Ureter (tissue), 1 donor: ENCODE results near the gene ZFHX2. TPM values are rescaled to one million over a fixed set of nuclear protein-coding genes. Genes with fewer than 3 reads are reported as not detected.

ENCODE experiments used
- DNase-seq: peaks from one replicate; pipeline ENCODE4 v3.0.0-alpha.2; 2020; ENCODE audit warnings: low spot score
- total RNA-seq: library from RNA; stranded (reverse); gene quantifications from one replicate; pipeline ENCODE4 v1.2.4, GENCODE V29; 2023
- donor health status: DM: yes; HTN: yes; CAD: no.

ZFHX2 gene
- total RNA-seq, 1 donor from 2014 or later = 2.8 TPM

DNA sequence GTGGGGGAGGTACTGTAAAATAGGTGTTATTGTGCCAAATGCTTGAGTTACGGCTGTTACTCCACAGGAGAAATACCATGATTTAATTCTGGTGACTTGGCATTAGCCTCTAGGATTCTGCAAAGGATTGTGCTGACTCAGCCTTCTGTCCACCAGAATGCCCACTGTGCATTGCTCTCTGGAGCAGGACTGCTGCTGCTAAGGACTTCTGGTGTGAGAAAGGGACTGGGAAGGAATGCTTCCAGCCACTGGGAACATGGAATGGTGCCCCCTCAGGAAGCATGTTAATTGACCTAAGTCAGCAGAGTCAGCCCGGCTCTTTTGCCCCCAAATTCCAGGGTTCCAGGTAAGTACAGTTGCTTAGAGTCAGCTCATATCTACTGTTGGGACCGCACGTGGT lies 32.9 kb downstream of the ZFHX2 start:
- DNase-seq = no peak

DNA sequence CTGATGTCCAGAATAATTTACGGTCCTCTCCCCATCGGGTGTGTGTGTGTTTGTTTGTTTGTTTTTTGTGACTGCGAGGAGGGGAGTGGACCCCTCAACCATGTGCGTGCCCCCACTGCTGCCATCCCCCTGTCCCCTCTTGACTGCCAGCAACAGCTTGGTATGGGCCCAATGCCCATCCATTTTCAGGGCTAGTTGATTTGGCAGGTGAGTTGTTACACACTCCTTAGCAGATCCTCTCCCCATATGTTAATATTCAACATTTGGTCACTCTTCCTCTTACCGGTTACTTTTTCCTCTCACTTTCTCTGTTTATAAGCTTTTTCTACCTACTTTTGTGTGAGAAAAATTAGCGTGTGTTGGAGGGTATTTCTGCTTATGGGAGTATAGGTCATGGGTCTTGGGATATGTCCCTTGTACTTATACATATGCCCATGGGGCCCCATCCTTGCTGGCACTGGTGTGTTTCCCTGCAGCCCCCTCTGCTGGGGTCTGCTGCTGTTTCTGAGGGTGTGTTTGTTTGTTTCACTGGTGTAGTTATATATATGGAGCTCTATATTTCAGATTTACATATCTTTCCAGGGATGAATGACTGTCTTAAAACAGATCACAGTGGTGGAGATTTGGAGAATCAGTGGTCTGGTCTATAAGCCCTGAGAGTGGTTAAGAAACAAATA lies 33.8 kb downstream of the ZFHX2 start:
- no peak for DNase-seq

DNA sequence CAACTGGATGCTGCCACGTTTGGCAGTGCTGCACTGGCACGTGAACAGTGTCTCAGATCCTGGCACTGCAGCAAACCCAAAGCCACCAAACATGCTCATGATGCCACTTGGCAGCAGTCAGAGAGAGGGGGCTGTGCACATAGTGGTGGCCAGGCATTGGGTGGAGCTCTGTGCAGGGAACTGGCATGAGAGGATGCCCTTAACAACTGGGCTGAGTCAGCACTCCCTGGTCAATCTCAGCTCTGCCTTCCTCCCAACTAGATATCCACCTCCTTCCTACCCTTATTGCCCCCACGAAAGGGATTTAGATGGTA lies 37.0 kb downstream of the ZFHX2 start:
- DNase-seq = no peak

DNA sequence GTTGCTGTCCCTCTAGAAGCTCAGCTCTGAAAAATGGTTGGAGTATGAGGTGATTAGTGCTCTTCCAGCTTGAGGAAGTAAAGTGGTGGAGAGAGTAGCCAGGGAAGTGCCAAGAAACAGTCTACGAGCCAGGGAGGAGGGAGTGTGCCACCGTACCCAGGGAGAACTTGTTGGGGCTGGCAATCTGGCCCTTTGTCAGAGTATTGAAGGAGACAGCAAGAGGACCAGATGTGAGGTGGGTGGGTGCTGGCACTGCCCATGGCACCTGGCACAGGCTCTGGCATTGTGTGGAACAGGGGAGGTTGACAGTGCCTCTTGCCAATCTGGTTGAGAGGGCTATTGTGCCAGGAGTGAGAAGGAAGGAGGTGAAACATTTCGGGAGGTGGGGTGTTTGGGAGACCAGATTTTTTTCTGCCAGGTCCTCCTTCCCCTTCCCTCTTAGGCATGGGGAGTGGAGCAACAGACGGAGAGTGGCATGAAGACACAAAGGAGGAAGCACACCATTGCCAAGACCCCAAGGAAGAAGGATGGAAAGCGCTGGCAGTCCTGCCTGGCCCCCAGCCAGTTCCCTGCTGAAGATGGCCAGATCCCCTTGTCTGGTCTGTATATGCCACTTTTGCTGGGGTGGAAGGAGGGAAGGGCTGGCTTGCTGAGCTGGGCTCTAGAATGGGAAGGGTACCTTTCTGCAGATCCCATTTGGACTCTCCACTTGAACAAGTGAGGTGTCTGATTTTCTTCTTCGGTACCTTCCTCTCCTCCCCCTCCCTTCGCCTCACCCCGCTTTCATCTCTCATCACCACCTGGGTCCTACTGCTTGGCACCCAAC lies 37.5 kb downstream of the ZFHX2 start:
- no peak for DNase-seq

DNA sequence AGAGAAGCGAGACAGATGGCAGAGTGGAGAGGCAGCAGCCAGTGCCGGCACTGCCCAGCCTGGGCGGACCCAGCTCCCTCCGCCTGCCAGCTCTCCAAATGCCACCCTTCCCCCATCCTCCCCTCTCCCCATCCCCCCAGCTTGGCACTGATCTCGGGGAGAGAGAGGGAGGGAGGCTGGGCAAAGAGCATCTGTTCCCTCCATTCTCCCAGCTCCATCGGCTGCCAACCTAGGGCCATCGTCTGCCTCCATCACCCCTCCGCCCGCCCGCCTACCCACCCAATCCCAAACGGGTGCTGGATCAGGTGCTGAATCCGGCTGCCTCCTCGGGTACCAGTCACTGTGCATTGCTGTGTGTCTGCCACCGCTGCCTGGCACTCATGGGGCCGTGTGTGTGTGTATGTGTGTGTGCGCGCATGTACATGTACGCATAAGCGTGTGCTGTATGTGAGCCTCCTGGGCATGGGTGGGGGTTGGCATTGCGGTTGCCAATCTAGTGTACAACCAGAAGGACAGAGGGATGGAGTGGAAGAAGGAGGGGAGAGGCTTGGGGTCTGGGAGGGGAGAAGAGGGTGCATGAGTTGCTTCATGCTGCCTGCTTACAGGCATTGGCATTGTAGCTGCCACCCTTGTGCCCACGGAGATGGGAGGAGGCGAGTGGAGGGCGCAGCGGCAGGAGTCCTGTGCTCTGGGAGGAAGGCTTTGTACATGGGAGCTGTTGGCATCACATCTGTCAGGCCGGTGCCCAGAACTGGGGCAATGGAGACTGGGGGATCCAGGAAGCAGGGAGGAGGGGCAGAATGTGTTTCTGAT lies 38.4 kb downstream of the ZFHX2 start:
- DNase-seq = no peak

DNA sequence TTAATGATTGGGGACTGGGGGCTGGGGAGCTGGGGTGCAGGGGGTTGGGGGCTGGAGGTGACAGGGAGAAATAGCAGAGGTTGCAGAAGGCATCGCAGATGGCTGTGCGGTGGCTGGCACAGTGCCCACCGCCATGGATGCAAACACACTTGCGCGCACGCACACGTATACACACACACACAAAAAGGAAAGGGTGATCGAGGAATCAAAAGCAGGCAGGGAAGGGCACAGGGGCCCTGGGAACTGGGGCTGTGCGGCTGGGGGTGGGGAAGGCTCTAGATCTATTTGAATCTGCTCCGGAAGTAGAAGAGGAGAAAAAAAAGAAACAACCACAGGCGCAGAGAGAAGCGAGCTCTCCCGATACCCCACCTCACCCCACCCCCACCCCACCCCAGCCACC lies 39.4 kb downstream of the ZFHX2 start:
- no peak for DNase-seq

DNA sequence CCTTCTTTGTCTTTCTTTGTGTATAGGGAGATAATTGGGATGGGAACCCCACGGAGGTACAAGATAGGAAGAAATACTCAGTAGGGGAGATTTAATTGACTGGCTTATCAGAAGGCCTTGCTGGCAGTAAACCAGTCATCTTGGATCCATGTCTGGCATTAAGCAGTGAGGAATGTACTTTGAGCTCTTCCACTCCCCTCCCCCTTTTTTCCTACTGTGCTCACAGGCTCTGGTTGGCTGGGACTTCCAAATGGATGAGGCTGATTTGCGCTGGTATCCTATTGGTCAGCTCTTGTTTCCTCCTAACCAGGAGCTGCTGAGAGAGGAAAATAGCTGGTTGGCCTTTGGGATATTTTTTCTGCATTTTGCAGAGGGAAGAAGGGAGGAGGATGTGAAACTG lies 57.3 kb downstream of the ZFHX2 start:
- DNase-seq = no peak

DNA sequence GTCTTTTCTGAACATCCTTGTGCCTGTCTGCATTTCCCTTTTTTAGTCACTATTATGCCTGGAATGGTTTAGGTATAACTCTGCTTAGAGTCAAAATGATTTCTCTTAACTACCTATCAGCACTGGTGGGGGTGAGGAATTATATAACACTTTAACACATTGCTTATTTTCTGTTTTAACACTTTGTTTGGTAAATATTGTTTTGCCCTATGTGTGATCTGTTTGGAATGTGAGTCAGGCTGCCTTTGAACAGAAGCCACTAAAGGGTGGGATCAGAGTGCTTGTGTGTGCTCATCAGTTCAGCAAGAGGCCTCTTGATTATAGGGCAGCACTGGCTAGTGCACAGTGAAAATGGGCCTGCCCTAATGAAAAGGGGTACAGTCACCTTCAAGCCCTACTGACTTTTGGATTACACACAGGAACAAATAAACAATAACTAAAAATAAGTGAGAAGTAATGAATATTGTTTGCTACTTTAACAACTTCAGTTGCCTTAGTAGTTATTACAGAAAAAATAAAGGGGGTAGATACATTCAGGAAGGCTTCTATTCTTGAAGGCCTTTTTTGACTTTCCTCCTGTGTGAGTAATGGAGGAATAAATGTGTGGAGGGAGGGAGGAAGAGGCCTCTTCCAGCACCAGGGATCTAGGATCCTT lies 58.8 kb downstream of the ZFHX2 start:
- no peak for DNase-seq

DNA sequence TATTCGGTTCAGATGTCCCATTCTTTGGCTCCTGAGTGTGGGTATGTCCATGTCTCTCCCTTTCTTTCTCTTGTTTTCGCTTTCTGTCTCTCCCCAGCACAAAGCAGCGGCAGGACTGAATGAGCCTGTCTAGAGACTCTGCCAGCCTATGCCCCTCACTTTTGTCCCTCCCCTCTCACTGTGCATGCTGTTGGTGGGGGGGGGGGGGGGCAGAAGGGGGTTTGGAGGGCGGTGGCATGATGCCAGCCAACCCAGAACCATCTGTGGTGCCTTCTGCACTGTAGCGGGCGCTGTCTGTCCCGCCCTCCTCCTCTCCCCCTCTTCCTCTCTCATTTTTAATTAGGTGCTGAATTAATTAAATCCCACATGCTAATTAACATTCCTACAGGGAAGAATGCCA lies 64.3 kb downstream of the ZFHX2 start:
- DNase-seq = no peak

DNA sequence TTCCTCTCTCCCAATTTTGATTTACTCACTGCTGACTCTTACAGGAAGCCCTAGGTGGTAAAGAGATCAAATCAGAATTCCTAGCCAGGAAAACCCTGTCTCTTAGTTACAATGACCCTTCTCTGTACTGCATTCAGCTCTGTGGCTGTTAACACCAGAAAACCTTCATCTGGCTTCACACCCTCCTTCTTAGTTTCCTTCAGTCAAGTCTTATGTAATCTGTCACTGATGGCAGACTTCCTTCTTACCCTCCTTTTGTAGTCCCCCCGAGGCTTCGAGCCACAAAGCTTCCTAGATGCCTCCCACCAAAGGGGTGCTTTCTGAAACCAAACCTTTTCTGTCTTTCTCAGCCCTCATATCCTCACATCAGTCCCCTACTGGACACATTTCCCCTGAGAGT lies 65.5 kb downstream of the ZFHX2 start:
- DNase-seq = no peak

DNA sequence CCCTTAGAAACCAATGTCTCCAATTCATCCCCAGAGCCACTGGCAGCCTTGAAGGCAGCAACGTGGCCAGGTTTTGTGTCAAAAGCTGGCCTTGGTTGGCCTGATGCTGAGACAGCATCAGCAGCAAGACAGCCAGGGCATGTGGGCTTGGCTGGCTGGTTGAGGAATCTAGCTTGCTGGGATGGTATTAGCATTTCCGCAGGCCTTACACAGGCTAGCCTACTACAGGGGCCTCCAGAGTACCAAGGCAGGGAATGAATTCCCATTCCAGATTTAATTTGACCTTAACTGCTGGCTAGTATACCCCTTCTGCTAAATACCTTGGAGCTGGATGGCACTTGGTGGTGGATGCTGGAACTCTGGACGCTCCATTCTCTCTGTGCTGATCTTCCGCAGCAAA lies 66.2 kb downstream of the ZFHX2 start:
- DNase-seq = no peak

DNA sequence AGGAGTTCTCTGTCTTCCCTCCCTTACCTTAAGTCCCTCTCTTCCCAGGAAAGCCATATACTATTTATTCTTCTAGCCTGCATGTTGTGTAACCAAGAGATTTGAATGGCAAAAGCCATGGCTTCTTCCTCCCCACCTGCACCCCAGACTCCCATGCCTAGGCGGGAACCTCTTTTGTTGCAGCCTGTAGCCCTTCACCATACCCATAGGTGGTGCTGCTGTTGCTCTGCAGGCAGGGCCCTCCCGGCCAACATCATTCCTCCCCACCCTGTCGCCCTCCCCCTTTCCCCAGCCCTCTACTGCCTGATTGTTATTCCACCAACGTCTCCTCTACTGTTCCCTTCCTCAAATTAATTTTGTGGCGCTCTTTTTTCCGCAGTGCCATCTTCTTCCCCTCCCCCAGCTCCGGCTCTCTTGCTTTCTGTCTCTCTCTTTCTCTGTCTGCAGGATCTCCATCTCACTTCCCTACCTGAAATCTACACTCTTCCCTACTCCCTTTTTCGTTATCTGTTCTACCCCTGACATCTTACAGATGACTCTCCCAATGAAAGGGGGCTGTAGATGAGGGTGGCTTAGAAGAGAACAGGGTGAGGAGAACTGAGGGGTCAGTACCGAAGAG lies 68.2 kb downstream of the ZFHX2 start:
- DNase-seq = no peak

DNA sequence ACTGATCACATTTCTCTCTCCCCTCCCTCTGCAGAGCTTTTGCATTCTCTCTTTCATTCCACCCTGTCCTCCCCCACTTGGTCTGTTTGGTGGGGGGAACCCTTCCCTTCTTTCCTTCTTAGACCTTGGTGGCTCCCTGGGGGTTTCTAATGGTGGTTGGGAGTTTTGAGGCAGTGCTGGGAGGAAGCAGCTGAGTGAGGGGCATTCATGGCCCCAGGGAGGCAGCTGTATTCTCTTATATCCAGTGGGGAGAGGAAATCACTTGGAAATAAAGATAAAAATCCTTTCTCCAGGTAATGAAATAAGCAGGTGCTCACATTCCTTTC lies 68.8 kb downstream of the ZFHX2 start:
- DNase-seq = no peak

DNA sequence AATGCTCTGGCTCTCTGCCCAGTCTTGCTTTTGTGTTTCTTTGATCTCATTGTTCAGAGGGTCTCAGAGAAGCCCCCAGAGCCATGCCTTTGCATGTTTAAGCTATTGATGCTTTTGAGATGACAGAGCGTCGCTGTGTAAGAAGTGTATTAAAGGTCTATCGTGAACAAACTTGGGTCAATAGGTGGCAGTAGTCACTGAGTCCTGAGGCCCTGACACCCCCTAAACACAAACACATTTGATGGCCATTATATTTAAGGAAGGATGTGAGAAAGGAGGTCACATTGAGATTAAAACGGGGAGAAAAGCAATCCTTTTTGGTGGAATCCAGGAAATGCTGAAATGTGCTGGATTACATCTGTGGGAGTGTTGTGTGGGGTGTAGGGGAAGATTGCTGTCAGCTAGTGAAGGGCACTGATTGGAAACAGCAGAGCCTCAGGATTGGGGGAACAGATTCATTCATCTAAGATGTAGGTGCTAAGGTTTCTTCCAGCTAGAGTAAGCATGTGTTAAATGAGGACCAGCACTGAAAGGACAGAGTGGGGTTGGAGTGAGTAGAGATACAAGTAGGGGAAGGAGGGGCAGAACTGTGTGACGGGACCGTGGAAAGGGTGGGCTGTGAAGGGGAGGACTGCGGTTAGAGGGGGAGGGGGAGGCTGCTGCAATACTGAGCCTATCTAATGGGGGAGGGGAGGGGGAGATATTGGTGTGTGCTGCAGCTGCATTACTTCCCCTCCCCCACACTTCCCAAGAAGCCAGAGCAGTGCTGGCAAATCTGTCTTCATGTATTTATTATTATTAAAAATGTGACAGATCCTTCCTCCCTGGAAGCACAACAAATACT lies 69.4 kb downstream of the ZFHX2 start:
- DNase-seq = no peak

DNA sequence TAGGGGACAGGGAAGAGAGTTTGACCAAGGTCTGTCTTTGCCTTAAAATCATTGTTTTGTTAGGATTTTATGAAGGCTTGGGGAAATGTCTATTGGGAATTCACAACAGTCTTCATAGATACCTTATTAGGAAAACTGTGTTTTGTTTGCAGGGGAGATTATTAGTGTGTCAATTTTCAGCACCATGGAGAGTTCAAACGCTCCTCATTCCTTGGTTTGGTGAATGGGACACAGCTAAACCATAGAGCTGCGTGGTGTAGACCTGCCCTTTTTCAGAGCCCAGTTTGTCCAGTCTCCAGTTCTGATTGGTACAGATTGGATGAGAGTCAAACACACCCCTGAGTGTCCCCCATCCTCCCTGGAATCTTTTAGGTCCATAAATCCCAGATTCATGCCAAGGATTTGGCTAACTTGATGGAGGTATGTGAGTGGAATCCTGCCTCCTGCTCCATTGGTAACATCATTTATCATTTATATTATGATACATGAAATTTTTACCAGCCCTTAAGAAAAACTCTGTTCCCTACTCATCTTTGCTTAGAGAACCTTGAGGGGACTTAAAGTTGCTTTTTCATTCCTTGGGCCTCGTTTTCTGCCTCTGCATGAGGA lies 70.1 kb downstream of the ZFHX2 start:
- DNase-seq = no peak

DNA sequence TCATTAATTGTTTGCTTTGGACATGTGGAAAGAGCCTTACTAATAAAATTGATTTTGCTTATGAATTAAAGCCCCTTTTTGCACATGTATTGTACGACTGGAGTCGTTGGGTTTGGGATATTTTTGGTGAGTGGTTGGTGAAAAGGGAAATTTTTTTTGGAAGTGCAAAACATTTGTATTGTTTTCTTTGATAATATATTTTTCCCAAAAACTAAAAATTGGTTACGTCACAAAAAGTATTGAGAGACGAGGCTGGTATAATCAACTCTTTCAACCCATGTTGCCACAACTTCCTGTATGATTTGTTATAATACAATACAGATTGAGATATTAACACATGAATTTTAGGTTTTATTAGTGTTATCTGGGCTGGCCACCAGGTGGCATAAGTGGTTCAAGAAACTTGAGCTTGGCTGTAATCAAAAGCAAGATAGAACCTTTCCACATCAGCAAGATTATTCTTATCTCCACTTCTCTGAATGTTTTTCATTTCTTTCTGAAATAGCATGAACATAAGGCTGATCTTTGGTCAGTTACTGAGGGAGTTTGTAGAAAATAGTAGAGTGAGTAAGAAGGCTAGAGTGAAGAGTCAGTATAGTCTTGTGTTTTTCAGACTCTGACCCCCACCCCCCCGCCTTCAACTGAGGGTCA lies 73.3 kb downstream of the ZFHX2 start:
- peak; percentile 63 for DNase-seq

DNA sequence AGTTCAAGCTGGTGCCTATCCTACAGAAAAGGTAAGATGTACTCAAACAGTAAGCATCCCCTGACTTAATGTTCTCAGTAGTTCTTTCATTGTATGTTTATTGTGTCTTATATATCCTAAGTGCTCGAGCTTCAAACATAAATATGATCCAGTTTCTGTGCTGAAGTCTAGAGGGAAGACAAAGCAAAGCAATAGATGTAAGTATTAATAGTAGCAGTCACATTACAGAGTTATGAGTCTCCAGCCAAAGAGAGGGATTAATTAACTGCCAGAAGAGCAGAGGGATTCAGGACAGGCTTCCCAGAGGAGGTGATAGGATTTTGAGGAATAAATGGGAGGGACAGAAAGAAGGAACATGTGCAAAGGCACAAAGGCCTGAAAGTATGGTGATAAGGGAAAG lies 80.6 kb downstream of the ZFHX2 start:
- DNase-seq = no peak
